ENCODE results near the gene TP73.

TP73 gene

DNA sequence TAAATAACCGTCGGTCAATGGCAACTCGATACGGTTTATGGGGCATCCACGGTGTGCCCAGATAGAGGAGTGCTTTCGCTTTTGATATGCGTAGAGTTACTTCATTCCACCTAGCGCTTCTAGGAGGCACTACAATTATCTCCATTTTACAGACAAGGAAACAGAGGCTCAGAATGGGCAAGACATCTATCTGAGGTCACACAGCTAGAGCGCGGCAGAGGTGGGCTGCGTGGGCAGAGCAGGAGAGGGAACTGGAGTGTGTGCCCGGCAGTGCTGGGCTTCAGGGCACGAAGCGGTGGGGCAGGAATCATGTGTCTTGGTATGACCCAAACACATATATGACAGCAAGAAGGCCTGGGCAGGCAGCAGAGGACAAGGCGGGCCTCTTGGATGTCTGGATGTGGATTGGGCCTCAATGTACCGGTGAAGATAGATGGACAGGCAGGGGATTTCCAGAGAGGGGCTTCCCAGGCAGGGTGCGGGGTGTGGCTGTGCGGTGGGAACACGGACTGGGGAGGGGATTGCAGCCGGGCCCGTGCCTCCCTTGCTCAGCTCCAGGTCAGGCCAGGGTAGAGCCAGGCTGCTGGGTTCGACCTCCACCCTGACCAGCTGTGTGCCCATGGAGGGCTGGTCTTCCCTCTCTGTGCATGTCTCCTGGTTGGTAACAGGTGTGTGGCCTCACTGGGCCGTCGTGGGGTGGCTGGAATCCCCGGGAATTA lies 21.2 kb downstream of the TP73 start:
- DNase-seq = peak in 1 of 2 donors; percentile 21

DNA sequence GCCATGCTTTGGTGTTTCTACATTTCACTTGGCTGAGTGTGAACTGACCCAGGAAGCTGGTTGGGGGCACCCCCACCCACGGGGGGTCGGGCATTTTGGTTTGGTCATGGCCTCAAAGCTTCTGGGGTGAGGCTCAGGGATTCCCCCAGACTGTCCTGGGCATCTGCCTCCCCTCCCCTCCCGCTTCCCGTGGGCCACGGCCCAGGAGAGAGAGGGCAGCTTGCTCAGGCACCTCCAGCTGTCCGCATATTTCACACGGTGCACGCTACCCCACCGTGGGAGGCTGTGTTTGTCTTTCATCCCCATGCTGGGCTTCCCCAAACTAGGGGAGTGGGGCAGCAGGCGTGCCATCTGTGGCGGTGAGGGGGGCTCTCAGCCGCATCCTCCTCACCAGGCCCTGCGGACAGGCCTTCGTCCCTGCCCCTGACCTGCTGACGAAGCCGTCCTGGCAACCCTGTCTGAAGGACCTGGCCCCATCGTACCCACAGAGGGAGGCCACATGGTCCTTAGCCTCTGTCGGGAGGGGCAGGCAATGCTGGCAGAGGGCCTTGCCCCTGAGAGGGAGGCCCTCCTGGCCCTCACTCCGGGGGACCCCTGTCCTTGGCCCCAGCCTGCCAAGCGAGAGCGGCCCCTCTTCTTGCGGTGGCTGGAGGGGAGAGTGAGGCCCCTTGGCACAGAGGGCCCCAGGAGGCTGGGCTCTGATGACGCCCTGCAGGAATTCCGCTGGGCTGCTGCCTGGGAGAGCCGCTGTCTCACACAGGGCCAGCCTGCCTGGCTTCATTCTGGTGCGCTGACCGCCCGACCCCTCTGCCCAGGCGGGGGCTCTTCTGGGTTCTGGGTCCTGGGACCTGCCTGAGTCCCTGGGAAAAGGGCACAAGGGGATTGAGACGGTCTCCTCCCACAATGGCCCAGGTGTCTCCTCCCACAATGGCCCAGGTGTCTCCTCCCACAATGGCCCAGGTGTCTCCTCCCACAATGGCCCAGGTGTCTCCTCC lies 22.1 kb downstream of the TP73 start:
- DNase-seq = no peak

DNA sequence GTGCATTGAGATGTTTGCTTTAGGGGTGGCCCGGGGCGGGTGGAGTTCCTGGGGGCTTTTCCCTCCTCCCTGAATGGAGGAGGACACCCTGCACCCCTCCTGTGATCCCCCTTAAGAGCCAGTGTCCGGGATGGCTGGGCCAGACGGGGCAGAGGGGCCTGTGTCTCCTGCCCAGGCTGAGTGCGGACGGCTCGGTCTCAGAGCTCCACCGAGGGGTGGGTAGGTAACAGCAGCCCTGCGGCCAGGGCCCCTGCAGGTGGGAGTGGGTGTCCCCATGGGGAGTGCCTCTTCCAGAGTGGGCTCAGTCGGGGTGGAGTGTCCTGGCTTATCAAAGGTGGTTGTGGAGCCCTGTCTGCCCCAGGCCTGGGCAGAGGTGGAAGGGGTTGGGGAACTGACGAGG lies 23.1 kb downstream of the TP73 start:
- DNase-seq = no peak

DNA sequence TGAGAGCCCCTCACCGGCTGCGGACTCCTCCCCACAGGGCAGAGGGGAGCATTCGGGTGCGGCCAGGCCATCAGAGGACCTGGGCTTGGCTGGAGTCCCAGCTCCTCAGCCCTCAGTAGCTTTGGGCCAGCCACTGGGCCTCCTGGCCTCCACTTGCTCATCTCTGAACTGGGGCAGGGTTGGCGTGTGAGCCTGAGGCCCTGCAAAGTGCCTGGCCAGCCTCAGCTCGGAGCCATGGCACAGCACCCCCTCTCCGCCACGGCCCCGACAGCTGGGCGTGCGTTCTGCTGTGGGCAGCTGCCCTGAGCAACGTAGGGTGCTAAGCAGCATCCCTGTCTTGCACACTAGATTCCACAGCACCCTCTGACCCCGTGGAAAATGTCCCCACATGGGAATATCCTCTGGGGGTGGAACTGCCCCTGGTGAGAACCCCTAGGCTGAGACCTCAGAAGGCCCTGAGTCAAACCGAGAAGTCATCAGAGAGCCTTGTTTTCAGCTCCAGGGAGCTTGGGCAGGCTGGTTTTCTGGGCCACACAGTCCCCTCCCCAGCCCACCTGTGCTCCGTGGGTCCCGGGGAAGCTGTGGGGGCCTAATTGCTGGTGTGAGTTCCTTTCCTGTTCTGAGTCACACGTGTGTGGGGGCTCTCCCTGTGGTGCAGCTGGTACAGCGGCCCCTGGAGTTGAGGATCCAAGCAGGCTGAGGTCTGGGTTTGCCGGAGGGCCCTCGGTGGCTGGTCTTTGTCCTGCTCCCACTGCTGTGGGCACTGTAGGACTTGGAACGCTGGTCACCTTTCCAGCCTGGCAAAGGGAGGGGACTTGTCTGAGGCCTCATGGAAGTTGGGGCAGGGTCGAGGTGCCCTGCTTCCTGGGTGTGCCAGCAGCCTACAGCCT lies 24.5 kb downstream of the TP73 start:
- no peak for DNase-seq

DNA sequence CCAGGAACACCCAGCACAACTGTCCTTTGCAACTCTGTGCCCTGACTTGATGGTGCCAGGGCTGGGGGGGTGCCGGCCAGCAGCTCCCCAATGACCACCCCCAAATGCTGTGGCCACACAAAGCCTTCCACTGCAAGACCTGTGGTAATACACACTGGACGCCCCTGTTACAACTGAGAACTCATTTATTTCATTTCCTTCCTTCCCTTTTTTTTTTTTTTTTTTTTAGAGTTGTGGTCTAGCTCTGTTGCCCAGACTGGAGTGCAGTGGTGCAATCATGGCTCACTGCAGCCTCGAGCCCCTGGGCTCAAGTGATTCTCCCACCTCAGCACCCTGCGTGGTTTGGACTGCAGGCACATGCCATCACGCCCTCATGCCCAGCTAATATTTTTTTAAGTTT lies 25.2 kb downstream of the TP73 start:
- no peak for DNase-seq

DNA sequence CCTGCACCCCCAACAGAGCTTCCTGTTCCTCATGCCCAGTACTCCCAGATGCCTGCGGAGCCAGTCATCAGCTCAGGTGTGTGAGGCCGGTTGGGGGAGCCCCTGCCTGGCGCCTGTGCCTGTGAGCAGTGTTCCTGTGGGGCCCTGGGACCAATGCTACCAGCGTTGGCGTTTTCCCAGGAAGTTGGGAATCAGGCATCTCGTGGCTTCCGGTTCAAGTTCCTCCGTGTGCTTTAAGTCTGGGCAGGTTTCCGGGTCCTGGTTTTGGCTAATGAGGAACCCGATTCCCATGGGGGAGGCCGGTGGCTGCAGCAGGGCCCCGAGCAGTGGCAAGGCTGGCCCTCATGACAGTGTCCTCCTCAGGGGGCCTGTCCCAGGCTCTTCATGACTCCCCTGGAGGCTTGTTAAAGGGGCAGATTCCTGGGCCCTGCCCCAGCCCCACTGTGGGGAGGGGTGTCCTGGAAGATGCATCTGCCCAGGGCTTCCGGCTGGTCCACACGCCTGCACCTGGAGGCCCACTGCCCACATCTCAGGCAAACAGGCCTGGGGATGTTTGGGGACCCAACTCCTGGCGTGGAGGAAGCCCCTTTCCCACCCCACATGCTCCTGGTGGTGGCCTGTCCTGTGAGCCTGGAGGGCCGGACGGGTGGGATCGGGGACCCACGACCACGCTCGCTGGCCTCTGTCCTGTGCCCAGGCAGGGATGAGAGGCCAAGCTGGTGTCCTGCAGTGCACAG lies 26.2 kb downstream of the TP73 start:
- no peak for DNase-seq

DNA sequence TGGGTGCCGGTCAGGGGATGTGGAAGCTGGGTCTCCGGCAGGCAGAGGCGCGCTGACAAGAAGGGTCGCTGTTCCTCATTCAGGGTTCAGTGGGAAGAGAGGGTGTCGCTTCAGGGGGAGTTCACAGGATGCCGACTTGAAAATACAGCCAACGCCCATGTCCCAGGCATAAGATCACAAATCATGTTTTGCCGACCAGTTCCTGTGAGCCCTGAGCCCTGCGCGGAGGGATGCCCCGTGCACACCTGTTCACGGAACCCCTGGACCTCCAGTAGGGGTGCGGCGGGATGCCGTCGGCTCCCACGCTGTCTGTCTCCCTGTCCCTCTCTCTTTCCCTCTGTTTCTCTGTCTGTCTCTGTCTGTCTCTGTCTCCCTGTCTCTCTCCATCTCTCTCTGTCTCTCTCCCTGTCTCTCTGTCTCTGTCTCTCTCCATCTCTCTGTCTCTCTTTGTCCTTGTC lies 26.8 kb downstream of the TP73 start:
- no peak for DNase-seq

DNA sequence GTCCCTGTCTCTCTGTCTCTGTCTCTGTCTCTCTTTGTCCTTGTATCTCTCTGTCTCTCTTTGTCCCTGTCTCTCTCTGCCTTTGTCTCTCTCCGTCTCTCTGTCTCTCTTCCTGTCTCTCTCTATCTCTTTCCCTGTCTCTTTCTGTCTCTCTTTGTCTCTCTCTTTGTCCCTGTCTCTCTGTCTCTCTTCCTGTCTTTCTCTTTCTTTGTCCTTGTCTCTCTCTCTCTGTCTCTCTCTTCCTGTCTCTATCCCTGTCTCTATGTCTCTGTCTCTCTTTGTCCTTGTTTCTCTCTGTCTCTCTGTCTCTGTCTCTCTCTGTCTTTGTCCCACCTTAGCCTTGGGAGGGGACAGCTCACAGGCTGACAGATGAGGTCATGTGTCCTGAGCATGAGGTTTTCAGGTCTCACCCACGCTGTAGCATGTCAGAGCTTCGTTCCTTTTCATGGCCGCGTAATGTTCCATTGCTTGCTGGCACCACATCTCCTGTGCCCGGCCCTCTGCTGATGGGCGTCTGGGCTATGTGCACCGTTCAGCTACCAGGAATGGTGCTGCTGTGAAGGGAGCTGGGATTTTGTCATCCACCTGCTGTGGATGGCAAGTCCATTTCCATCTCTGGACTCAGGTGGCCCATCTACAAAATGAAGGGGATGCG lies 27.6 kb downstream of the TP73 start:
- DNase-seq = no peak

DNA sequence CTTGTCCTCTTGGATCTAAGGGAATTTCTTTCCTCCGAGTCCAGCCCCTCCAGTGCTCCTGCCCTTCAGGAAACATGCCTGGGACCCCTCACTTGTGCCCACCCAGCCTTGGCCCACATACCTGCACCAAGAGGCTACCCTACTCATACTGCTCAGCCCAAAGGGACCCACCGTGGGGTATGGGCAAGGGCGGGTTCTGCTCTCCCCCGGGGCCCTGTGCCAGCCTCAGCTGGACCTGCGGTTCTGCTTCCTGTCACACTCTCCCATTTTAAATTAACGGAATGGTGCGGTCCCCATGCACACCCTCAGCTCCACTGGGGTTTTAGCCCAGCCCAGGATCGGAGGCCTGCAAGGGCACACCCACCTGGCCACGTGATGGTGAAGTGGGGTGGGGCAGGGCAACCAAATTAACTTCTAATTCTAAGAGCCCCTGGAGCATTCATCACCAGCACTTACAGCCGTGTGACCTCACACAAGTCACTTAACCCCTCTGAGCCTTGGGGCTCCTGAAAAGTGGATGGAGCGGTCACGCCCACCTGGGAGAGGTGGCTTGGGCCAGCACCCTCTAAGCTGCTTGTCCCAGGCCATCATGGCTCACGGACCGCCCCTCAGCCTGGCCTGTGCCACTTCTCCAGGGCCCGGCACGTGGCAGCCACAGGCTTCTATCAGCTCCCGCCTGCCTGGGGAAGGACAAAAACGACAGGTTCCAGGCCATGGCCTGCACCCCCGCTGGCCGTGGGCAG lies 28.3 kb downstream of the TP73 start:
- DNase-seq = no peak

DNA sequence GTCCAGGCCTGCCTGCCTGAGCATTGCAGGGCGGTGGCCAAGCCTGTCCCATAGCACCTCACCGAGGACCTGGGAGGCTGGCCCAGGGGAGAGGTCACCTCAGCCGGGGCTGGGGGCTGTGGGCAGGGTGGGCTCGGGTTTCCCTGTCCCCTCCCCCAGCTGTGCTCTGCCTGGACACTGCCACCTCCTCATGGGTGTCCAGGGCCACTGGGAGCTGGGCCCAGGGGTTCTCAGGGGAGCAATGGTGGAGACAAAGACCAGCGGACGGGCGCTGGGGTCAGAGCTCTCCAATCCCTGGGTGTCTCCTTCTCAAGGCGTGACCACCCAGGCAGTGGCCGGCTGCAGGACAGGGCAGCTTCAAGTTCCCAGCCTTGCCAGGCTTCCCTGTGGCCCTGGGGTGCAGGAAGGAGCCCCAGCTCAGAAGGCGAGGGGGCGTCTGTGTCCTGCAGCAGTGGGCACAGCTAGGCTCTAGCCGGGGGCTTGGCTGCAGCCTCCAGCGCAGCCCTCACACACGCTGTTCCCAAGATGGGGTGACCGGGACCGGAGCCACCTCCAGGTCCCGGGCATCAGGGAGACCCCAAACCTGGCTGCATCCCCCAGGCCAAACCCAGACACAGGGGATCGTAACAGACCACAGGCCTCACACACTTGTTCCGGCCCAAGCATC lies 29.0 kb downstream of the TP73 start:
- DNase-seq = no peak

DNA sequence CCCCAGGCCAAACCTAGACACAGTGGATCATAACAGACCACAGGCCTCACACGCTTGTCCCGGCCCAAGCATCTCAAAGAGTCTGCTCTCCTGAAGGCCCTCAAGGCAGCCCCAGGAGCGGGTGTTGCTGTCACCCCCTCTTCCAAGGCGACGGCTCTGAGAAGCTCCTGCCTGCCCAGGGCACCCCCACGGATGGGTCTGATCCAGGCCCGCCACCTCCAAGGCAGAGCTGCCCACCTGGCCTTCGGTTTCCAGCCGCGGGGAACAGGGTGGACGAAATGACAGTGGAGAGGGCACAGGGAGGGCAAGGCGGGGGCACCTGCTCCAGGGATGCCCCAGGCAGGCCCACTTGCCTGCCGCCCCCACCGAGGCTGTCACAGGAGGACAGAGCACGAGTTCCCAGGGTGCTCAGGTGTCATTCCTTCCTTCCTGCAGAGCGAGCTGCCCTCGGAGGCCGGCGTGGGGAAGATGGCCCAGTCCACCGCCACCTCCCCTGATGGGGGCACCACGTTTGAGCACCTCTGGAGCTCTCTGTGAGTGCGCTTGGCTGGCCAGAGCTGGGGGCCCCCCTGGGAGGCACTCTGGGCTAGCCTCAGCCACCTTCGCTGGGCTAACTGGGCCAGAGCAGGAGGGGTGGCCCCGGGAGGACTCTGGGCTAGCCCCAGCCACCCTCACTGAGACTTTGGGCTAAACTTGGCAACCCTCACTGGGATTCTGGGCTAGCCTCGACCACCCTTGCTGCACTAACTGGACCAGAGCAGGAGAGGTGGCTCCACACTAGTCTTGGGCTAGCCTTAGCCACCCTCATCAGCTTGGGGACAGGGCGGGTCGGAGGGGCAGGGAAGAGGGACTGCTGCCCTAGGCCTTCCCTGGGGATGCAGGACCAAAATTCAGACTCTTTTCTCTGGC lies 29.8 kb downstream of the TP73 start:
- DNase-seq = no peak

DNA sequence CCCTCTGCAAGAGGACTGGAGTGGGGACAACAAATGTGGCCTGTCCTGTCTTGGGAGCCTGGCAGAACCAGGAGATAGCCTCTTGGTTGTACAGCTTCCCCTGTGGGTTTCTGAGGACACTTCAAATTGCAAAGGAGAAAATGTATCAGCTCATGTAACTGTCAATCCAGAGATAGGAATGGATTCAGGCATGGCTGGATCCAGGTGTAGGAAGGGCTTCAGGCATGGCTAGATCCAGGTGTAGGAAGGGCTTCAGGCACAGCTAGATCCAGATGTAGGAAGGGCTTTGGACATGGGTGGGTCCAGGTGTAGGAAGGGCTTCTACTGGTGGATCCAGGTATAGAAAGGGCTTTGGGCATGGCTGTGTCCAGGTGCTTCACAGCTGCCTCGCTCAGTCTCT lies 30.9 kb downstream of the TP73 start:
- no peak for DNase-seq

DNA sequence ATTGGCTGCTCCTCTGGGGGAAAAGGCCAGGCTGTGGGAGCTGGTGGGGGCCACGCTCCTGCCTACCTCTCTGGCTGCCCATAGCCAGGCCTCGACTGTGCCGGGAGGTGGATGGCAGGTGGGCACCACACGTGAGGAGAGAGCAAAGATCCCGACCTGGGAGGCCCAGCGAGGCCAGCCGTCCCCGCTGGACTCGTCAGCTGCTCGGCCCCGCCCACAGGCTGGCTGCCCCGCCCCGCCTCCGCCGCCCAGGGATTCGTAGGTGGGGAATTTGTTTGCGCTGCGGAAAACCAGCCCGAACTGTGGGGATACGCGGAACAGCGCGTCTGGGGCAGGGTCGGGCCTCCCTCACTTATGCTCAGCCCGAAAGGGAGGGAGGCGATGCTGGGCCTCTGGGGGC lies 31.7 kb downstream of the TP73 start:
- DNase-seq = no peak

DNA sequence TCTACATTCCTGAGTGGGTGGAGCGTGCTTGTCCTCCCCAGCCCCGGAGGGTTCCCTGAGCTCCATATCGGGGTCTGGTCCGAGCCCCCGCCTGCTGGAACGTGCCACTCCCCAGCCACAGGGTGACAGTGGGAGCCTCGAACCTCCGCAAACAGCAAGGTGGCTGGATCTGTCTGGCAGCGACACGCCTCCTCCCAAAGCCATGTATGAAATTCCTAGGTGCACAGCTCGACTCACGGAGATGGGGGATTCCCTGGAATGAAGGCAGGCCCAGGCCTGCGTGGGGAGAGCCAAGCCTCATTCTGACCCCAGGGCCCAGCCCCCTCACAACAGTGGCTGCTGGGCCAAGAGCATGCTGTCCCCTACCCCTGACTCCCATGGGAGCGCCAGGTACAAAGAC lies 32.9 kb downstream of the TP73 start:
- DNase-seq = no peak

DNA sequence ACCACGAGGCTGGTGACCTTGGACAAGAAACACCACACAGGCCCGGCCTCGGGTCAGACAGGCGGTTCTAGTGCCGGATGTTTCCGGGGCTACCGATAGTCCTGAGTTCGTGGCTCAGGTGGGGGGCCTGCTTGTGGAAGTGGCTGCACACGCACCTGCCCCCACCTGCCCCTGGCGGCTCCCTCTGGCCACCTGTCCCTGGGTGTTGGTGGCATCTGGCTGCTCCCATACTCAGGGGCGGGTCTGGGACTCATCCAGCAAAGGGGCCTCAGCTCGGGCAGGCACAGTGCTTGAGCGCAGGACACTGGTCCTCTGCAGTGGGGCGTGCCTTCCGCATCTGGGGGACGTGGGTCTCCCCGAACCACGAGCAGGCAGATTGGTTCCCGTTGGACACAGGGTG lies 33.6 kb downstream of the TP73 start:
- no peak for DNase-seq

DNA sequence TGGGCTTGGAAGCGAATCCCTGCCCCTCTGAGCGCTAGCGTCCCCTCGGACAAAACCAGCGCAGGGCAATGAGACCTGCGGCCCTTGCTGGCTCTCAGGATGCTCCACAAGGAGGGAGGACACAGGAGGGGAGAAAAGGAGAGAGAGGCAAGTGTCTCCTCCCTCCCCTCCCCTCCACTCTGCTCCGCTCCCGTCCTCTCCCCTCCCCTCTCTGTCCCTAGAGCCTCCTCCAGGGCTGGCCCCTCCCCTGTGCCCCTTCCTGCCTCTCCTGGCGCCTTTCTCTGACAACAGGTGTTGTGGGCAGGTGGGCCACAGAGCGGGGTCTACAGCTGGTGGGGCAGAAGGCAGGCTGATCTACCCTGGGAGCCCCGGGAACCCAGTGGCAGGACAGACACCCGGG lies 35.2 kb downstream of the TP73 start:
- no peak for DNase-seq

DNA sequence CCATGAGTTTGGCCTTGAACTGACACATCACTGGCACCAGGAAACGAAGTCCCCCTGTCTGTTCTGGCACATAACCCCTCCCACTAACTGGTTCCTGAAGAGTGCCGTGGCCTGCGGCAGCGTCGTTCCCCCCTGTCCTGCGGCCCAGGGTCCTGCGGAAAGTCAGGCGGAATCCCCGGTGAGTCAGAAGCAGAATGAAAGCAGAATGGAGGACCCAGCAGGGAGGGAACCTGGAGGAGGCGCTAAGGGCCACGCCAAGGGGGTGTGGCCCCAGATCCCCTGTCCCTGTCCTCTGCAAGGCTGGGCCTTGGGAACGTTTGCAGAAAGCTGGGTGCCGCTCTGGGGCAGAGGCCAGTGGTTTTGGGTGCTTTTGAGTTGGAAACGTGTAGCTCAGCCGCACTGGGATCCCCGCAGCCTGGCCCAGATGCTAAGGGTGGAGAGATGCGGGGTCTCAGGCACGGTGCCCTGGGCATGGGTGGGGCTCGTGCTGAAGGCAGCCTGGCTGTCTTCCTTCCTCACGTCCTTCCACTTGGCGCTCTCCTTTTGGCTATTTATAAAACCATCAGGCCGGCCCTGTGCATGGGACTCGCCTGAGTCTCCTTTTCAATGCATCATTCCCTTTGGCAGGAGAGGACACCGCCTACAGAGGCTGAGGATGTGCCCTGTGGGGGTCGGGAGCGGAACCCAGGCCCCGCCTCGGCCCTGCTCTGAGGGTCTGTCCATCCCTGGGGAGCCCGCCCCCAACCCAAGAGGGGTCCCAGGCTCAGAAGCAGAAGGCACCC lies 36.2 kb downstream of the TP73 start:
- no peak for DNase-seq

DNA sequence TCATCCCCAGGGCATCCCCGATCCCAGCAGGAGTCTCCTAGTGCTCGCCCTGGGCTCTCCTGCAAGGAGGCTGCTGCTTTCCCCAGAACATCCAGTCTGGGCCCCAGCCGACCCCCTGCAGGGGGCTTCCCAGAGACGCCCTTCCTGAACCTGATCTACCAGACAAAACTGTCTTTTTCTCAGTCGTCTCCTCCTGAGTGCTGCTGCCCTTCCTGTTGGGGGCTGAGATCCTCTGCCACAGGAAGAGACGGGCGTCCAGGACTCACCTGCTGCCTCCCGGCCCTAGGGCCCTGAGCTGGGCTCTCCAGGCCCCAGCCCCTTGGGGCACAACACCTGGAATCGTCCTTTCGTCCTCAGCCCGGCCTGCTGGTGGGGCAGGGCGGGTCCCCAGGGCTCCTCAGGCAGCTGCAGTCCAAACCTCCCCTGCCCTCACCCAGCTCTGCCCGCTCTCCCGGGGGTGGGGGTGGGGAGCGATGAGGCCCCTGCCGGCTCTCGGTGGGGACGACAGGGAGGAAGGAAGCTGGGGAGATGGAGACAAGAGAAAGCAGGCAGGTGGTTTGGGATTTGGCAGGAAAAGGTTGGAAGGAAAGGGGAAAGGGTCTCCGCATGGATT lies 36.9 kb downstream of the TP73 start:
- no peak for DNase-seq
